Osteocyte (in vitro differentiated cells): Measurements from ENCODE around the gene POMZP3. TPM values are rescaled to one million over a fixed set of nuclear protein-coding genes. Genes with fewer than 3 reads are reported as not detected.
"Not testable (repeated sequence)": the region's sequence is repeated elsewhere in the genome, so short reads cannot be mapped to it uniquely, and the experiment has no call there.

Source experiments
- DNase-seq: peaks from one replicate; pipeline ENCODE4 v3.0.0; 2021; ENCODE audit warnings: mixed read lengths; ENCODE audit not compliant: unreplicated experiment; ENCODE audit errors: extremely low spot score
- H3K27ac Mint-ChIP-seq: one replicate; pipeline ENCODE4 v1.8.0; 2021; ENCODE audit warnings: mild to moderate bottlenecking, mixed read lengths; ENCODE audit not compliant: unreplicated experiment
- H3K27me3 Mint-ChIP-seq: one replicate; pipeline ENCODE4 v1.8.0; 2021; ENCODE audit warnings: mixed read lengths; ENCODE audit not compliant: unreplicated experiment
- H3K36me3 Mint-ChIP-seq: one replicate; pipeline ENCODE4 v1.8.0; 2021; ENCODE audit warnings: mixed read lengths; ENCODE audit not compliant: unreplicated experiment
- H3K4me1 Mint-ChIP-seq: one replicate; pipeline ENCODE4 v1.8.0; 2021; ENCODE audit warnings: mixed read lengths; ENCODE audit not compliant: unreplicated experiment
- H3K4me3 Mint-ChIP-seq: one replicate; pipeline ENCODE4 v1.8.0; 2021; ENCODE audit warnings: mild to moderate bottlenecking, moderate library complexity, mixed read lengths; ENCODE audit not compliant: unreplicated experiment
- H3K9me3 Mint-ChIP-seq: one replicate; pipeline ENCODE4 v1.8.0; 2021; ENCODE audit warnings: mixed read lengths; ENCODE audit not compliant: unreplicated experiment
- long read RNA-seq: library from polyadenylated mRNA; unstranded; transcript quantifications from one replicate; pipeline ENCODE4 v2.0.0, GENCODE V29; 2021
- total RNA-seq: library from RNA; stranded (reverse); gene quantifications from 2 replicates; pipeline ENCODE4 v1.2.1, GENCODE V29; 2021
- TF ChIP-seq, protein P1 (sequence below): fragments of 200-600 bp; sonication (generic); IDR thresholded peaks from 2 replicates; pipeline ENCODE4 v1.5.0; 2021; ENCODE audit warnings: antibody characterized with exemption, mild to moderate bottlenecking, moderate library complexity

The POMZP3 gene
- 9.6 and 11.4 TPM in 2 replicates for total RNA-seq
- long read RNA-seq = 0 reads

DNA sequence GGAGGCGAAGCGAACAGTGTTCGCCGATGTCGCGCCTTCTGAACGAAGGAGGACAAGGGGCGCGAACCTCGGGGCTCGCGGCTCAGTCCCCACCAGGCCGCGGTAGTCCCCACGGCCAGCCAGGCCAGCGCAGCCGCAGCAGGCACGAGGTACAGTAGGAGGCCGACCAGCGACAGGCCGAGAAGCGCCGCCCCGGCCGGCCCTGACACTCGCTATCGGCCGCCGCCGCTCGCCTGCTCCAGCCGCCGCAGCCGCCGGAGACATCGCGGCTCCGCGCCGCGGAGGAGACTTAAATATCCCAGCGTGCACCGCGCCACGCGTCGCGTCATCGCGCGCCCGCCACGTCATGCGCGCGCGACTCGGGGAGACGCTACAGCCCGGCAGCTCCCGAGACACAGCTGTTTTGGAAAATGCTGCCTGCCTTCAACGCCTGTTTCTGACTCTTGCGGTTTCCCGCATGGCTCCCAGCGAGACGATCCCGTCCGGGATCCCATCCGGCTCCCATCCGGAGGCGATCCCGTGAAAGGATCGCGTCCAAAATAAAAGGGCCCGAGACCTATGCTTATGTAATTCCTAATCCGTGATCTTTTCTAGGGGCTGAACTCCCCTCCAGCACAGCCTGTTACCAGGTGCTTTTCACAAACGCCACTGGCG lies at the start of gene POMZP3:
TSS of gene POMZP3 (minus strand) at position 291 of the 654 bp plus-strand sequence. CDS start 1,215 bp downstream, outside the sequence.
- H3K27ac Mint-ChIP-seq = peak within 1 kb of the TSS; percentile 95
- not testable (repeated sequence) for H3K27me3 Mint-ChIP-seq, H3K36me3 Mint-ChIP-seq, DNase-seq, H3K4me1 Mint-ChIP-seq, H3K9me3 Mint-ChIP-seq
- peak within 1 kb of the TSS; percentile 88 for H3K4me3 Mint-ChIP-seq

- not testable (repeated sequence) for H3K4me3 Mint-ChIP-seq, H3K9me3 Mint-ChIP-seq, H3K36me3 Mint-ChIP-seq, H3K27ac Mint-ChIP-seq, DNase-seq, H3K4me1 Mint-ChIP-seq
- H3K27me3 Mint-ChIP-seq = peaks cover 40% of the 10 kb centered on the region
These were observed 48.7 kb upstream of the POMZP3 start for GRCh38 chr7:76675783-76676182.

- not testable (repeated sequence) for H3K9me3 Mint-ChIP-seq, DNase-seq, H3K27ac Mint-ChIP-seq, H3K36me3 Mint-ChIP-seq, H3K4me3 Mint-ChIP-seq, H3K4me1 Mint-ChIP-seq
- H3K27me3 Mint-ChIP-seq = peaks cover 29% of the 10 kb centered on the region
These were observed 46.3 kb upstream of the POMZP3 start for GRCh38 chr7:76673346-76673745.

DNA sequence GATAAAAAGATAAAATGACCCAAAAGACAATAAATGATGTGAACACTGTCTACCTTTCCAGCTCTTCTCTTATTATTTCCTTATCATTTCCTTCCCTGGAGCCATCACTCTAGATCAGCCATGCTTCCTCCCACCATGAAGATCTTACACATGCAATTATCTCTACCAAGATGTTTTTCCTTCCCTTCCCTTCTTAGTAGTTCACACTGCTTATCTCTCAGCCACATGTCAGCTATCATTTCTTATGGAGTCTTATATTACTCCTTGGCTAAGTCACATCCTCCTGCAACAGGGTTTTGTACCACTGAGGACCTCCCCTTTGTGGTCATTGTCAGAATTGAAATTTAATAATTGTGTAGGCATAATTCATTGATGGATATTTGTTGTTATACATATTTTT lies 32.1 kb upstream of the POMZP3 start:
- H3K27me3 Mint-ChIP-seq, H3K9me3 Mint-ChIP-seq: not testable (repeated sequence)

GRCh38 chr7:76656425-76656824 lies 29.3 kb upstream of the POMZP3 start:
- H3K9me3 Mint-ChIP-seq, H3K4me1 Mint-ChIP-seq, H3K27ac Mint-ChIP-seq, H3K4me3 Mint-ChIP-seq, DNase-seq, H3K36me3 Mint-ChIP-seq: not testable (repeated sequence)
- peaks cover 11% of the 10 kb centered on the region for H3K27me3 Mint-ChIP-seq

More for the DNA sequence above, 32.1 kb upstream of the POMZP3 start:
- not testable (repeated sequence) for H3K4me1 Mint-ChIP-seq, H3K36me3 Mint-ChIP-seq, DNase-seq, H3K27ac Mint-ChIP-seq, H3K4me3 Mint-ChIP-seq

- not testable (repeated sequence) for DNase-seq, H3K4me3 Mint-ChIP-seq, H3K27me3 Mint-ChIP-seq, H3K9me3 Mint-ChIP-seq, H3K27ac Mint-ChIP-seq, H3K36me3 Mint-ChIP-seq, H3K4me1 Mint-ChIP-seq
These were observed 15.5 kb upstream of the POMZP3 start for GRCh38 chr7:76642620-76643019.

GRCh38 chr7:76637061-76637691 lies 10.1 kb upstream of the POMZP3 start:
- H3K36me3 Mint-ChIP-seq, DNase-seq, H3K4me1 Mint-ChIP-seq, H3K27ac Mint-ChIP-seq, H3K9me3 Mint-ChIP-seq, H3K27me3 Mint-ChIP-seq, H3K4me3 Mint-ChIP-seq: not testable (repeated sequence)
- TF ChIP-seq, protein P1, sequence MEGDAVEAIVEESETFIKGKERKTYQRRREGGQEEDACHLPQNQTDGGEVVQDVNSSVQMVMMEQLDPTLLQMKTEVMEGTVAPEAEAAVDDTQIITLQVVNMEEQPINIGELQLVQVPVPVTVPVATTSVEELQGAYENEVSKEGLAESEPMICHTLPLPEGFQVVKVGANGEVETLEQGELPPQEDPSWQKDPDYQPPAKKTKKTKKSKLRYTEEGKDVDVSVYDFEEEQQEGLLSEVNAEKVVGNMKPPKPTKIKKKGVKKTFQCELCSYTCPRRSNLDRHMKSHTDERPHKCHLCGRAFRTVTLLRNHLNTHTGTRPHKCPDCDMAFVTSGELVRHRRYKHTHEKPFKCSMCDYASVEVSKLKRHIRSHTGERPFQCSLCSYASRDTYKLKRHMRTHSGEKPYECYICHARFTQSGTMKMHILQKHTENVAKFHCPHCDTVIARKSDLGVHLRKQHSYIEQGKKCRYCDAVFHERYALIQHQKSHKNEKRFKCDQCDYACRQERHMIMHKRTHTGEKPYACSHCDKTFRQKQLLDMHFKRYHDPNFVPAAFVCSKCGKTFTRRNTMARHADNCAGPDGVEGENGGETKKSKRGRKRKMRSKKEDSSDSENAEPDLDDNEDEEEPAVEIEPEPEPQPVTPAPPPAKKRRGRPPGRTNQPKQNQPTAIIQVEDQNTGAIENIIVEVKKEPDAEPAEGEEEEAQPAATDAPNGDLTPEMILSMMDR = peak; percentile 56

- H3K4me1 Mint-ChIP-seq, H3K36me3 Mint-ChIP-seq, DNase-seq, H3K27me3 Mint-ChIP-seq, H3K9me3 Mint-ChIP-seq: not testable (repeated sequence)
- H3K4me3 Mint-ChIP-seq = peak overlapping the region; percentile 88
- peak overlapping the region; percentile 92 for H3K27ac Mint-ChIP-seq
These were observed 498 bp downstream of the POMZP3 start for GRCh38 chr7:76626581-76626980.

- not testable (repeated sequence) for H3K36me3 Mint-ChIP-seq, H3K4me1 Mint-ChIP-seq, H3K4me3 Mint-ChIP-seq, H3K27me3 Mint-ChIP-seq, H3K9me3 Mint-ChIP-seq, DNase-seq
- peak overlapping the region; percentile 64 for H3K27ac Mint-ChIP-seq
These were observed 7.5 kb downstream of the POMZP3 start for GRCh38 chr7:76619439-76620190.

DNA sequence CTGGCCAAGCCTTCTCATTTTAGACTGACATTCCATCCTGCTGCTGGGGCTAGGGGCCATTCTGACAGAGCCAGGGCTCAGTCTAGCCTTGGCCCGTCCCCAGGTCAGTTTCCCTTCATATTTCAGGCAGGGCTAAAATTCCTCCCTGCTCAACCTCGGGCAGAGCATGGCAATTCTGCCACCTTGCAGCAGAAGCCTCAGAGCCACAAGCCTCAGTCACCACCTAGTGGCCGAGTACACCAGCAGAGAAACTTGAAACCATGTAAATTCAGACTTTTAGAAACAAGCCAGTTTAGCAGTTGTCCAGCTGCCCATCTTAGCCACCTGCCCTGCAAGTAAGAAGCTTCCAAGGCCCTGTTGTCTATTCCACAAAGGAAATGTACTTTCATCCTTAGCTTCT lies 13.3 kb downstream of the POMZP3 start:
- H3K4me1 Mint-ChIP-seq, H3K9me3 Mint-ChIP-seq, DNase-seq, H3K27me3 Mint-ChIP-seq, H3K4me3 Mint-ChIP-seq, H3K27ac Mint-ChIP-seq, H3K36me3 Mint-ChIP-seq: not testable (repeated sequence)

DNA sequence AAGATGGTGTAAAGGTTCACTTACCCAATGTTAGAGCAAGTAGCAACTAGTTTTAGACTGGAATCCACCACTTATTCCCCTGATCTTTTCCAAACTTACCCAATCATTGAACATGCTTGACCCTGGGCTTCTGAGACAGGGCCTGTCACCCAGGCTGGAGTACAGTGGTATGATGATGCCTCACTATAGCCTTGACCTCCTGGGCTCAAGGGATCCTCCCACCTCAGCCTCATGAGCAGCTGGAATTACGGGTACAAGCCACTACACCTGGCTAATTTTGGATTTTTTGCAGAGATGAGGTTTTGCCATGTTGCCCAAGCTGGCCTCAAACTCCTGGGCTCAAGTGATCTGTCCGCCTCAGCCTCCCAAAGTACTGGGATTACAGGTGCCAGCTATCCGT lies 14.8 kb downstream of the POMZP3 start:
- DNase-seq, H3K27ac Mint-ChIP-seq, H3K36me3 Mint-ChIP-seq, H3K27me3 Mint-ChIP-seq, H3K4me3 Mint-ChIP-seq, H3K9me3 Mint-ChIP-seq, H3K4me1 Mint-ChIP-seq: not testable (repeated sequence)
